Uterus (tissue), 2 donors: ENCODE data around the gene PTCH2.

Experiments used
- POLR2A ChIP-seq, 2 donors: fragments of 450-650 bp; IDR thresholded peaks; one replicate each; pipeline ENCODE4 v1.6.1; 2016; ENCODE audit warnings: antibody characterized with exemption in 2 of 2, mild to moderate bottlenecking in 1 of 2, moderate library complexity in 1 of 2
- TF ChIP-seq, protein P1 (sequence below), 4 experiments: fragments of 200-600 bp in 2 of 4; fragments of 450-650 bp in 2 of 4; sonication (generic) in 2 of 4; IDR thresholded peaks; one replicate each; pipeline ENCODE4 v1.5.1; 2016 to 2019; ENCODE audit warnings: antibody characterized with exemption in 4 of 4, mild to moderate bottlenecking in 2 of 4, moderate library complexity in 1 of 4

DNA sequence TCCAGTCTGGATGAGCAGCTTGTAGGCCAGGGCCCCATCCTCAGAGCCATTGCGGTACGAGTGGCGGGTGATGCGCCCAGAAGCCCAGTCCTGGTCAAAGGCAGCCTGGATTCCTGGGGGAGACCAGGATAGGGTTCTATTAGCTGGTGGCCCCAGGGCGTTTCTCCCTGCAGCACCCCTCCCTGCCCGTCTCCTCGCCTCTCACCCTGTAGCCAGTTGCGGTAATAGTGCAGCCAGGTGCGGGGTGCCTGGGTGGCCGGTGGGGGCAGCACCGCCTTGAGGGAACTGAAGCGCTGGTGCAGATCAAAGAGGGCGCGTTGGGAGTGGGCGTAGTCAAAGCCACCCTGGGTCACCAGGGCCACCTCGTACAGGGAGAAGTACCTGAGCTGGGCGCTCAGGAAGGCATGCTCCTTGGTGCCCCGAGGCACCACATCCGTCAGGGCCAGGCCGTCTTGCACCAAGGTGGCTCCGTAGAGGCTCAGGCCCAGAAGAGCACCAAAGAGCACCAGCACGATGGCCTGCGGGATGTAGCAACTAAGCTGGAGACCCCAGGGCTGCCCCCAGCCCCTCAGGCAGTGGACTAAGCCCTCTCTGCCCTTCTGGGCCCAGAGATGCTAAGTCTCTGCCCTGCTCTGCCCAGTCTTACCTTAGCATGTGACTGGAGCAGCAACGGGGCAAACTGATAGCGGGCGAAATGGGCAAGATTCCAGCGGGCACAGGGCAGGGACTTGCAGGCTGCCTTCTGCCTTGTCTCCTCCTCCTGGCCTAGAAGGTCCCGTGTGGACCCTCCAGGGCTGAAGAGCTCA lies 15.7 kb downstream of the PTCH2 start:
- TF ChIP-seq, protein P1, sequence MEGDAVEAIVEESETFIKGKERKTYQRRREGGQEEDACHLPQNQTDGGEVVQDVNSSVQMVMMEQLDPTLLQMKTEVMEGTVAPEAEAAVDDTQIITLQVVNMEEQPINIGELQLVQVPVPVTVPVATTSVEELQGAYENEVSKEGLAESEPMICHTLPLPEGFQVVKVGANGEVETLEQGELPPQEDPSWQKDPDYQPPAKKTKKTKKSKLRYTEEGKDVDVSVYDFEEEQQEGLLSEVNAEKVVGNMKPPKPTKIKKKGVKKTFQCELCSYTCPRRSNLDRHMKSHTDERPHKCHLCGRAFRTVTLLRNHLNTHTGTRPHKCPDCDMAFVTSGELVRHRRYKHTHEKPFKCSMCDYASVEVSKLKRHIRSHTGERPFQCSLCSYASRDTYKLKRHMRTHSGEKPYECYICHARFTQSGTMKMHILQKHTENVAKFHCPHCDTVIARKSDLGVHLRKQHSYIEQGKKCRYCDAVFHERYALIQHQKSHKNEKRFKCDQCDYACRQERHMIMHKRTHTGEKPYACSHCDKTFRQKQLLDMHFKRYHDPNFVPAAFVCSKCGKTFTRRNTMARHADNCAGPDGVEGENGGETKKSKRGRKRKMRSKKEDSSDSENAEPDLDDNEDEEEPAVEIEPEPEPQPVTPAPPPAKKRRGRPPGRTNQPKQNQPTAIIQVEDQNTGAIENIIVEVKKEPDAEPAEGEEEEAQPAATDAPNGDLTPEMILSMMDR (IDR thresholded peaks at IDR 0.05): no peak
- TF ChIP-seq POLR2A (IDR thresholded peaks at IDR 0.05): no peak
